ENCODE data around the gene C4orf51. TPM values are rescaled to one million over a fixed set of nuclear protein-coding genes. Genes with fewer than 3 reads are reported as not detected.

Gene C4orf51
- total and polyA plus RNA-seq, 2 of the 4 experiments (the other 2 are of a cell fraction), result not detected

DNA sequence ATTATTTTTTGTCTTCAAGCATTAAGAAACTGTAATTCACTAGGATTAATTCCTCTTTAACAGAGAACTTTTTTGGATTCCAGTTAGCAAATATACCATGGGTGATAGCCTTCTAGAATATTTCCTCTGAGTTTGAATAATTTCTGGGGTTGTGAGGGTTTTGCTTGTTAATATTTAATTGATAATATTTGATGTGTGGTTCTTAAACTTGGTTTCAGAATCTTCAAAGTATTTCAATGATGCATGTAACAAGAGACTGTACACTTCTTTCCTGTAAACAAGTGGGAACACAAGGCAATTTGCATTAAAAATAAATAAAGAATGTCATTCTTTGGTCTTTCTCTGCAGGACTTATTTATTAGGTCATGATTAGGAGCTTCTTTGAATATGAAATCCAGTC lies 9.5 kb upstream of the C4orf51 start:
- Histone ChIP-seq H2BK15ac (ENCODE audit: low read depth, low read length) (no peak overlapping the region), H4K8ac (ENCODE audit: low read depth in 2 of 2, low read length in 2 of 2) (no peak overlapping the region), H3K27me3 (ENCODE audit: control insufficient read depth, insufficient read depth, low read length) (no peaks in the 10 kb centered on the region), H3K27ac (ENCODE audit: insufficient read depth, low read length) (no peak overlapping the region), H2BK20ac (ENCODE audit: low read depth, low read length) (no peak overlapping the region), H3K4ac (ENCODE audit: low read depth, low read length) (no peak overlapping the region), H3K9me3 (ENCODE audit: control insufficient read depth, insufficient read depth, low read length) (no peaks in the 10 kb centered on the region), H2AFZ (replicated peaks; ENCODE audit: low read length, poor library complexity) (no peak overlapping the region), H3K4me3 (ENCODE audit: insufficient read depth, low read depth, low read length) (no peak overlapping the region), H3K9ac (ENCODE audit: low read depth, low read length) (no peak overlapping the region), H3K4me1 (ENCODE audit: control insufficient read depth, insufficient read depth, low read length) (no peaks in the 10 kb centered on the region), H4K91ac (ENCODE audit: insufficient read depth, low read depth, low read length) (no peak overlapping the region), H3K36me3 (ENCODE audit: control insufficient read depth, insufficient read depth, low read length) (no peaks in the 10 kb centered on the region), H3K14ac (replicated peaks; ENCODE audit: low read depth, low read length) (no peak overlapping the region), H4K5ac (ENCODE audit: low read depth, low read length) (no peak overlapping the region), H2AK5ac (ENCODE audit: low read depth, low read length) (no peak overlapping the region), H3K23ac (ENCODE audit: low read depth, low read length) (no peak overlapping the region), H3K9me1 (ENCODE audit: insufficient read depth, low read length) (no peaks in the 10 kb centered on the region), H3K18ac (ENCODE audit: low read depth, low read length) (no peak overlapping the region), H3K79me1 (ENCODE audit: low read depth in 1 of 2, low read length in 2 of 2) (no peaks in the 10 kb centered on the region), H4K20me1 (ENCODE audit: insufficient read depth, low read length) (no peaks in the 10 kb centered on the region), H2AK9ac (replicated peaks; ENCODE audit: low read depth, low read length, poor library complexity) (no peak overlapping the region), H3K4me2 (ENCODE audit: low read depth, low read length) (no peak overlapping the region), H2BK120ac (ENCODE audit: low read depth, low read length) (no peak overlapping the region), H3K56ac (ENCODE audit: extremely low read depth, insufficient read depth, low read length) (no peak overlapping the region), H2BK5ac (ENCODE audit: low read depth, low read length, poor library complexity, severe bottlenecking) (no peak overlapping the region)
- intact Hi-C loops (cut with micrococcal nuclease), result no loop called here
- dilution Hi-C loops (cut with HindIII; ENCODE audit: low sequenced_read_pairs, unreplicated experiment), result no loop called here
- ATAC-seq (ENCODE audit: low read depth), result no peak
- CTCF ChIA-PET, result interaction anchor here (0.9 kb wide), 1 partner anchor 14 kb away, joined by 3 read pairs; no protein-coding TSS in a partner anchor
- POLR2A ChIA-PET (ENCODE audit: unreplicated experiment), result no interaction called here
- BruUV-seq (replicated peaks), result no TSS peak
- DNase-seq, result no peak
- in situ Hi-C loops (cut with MboI; ENCODE audit: low sequenced_read_pairs), result no loop called here
- TF ChIP-seq NFE2L2 (IDR thresholded peaks at IDR 0.05; ENCODE audit: low read depth, low read length) (no peak), RFX5 (IDR thresholded peaks at IDR 0.05; ENCODE audit: low read depth, low read length) (no peak), BHLHE40 (IDR thresholded peaks at IDR 0.05; ENCODE audit: low read depth, low read length) (no peak), POLR2A (IDR thresholded peaks at IDR 0.05; ENCODE audit: low read depth, low read length) (no peak), MXI1 (IDR thresholded peaks at IDR 0.05; ENCODE audit: borderline replicate concordance, low read depth, low read length) (no peak), SMC3 (IDR thresholded peaks at IDR 0.05; ENCODE audit: low read depth, low read length) (no peak), RAD21 (IDR thresholded peaks at IDR 0.05; ENCODE audit: low read length) (no peak), MAFK (IDR thresholded peaks at IDR 0.05; ENCODE audit: low read depth, low read length) (no peak), FOS (IDR thresholded peaks at IDR 0.05; ENCODE audit: low read depth, low read length) (no peak), RCOR1 (IDR thresholded peaks at IDR 0.05; ENCODE audit: insufficient replicate concordance, low read length) (no peak), CEBPB (IDR thresholded peaks at IDR 0.05; ENCODE audit: low read depth, low read length) (no peak), CHD1 (IDR thresholded peaks at IDR 0.05; ENCODE audit: low read depth, low read length) (no peak), ELK1 (IDR thresholded peaks at IDR 0.05; ENCODE audit: borderline replicate concordance, low read depth, low read length) (no peak), MAZ (IDR thresholded peaks at IDR 0.05; ENCODE audit: borderline replicate concordance, low read depth, low read length) (no peak)
- TF ChIP-seq, protein P1, sequence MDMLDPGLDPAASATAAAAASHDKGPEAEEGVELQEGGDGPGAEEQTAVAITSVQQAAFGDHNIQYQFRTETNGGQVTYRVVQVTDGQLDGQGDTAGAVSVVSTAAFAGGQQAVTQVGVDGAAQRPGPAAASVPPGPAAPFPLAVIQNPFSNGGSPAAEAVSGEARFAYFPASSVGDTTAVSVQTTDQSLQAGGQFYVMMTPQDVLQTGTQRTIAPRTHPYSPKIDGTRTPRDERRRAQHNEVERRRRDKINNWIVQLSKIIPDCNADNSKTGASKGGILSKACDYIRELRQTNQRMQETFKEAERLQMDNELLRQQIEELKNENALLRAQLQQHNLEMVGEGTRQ (IDR thresholded peaks at IDR 0.05; ENCODE audit: low read depth, low read length), result no peak
- TF ChIP-seq, protein P2, sequence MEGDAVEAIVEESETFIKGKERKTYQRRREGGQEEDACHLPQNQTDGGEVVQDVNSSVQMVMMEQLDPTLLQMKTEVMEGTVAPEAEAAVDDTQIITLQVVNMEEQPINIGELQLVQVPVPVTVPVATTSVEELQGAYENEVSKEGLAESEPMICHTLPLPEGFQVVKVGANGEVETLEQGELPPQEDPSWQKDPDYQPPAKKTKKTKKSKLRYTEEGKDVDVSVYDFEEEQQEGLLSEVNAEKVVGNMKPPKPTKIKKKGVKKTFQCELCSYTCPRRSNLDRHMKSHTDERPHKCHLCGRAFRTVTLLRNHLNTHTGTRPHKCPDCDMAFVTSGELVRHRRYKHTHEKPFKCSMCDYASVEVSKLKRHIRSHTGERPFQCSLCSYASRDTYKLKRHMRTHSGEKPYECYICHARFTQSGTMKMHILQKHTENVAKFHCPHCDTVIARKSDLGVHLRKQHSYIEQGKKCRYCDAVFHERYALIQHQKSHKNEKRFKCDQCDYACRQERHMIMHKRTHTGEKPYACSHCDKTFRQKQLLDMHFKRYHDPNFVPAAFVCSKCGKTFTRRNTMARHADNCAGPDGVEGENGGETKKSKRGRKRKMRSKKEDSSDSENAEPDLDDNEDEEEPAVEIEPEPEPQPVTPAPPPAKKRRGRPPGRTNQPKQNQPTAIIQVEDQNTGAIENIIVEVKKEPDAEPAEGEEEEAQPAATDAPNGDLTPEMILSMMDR (conservative IDR thresholded peaks at IDR 0.05; ENCODE audit: low read depth, low read length), result no peak
